Medulla oblongata (tissue), 1 donor: ENCODE measurements around the gene C1GALT1C1L.
"Not testable (repeated sequence)": the region's sequence is repeated elsewhere in the genome, so short reads cannot be mapped to it uniquely, and the experiment has no call there.

Experiments used
- DNase-seq: peaks from one replicate; pipeline ENCODE4 v3.0.0-alpha.2; 2015; ENCODE audit errors: extremely low spot score

C1GALT1C1L gene

DNA sequence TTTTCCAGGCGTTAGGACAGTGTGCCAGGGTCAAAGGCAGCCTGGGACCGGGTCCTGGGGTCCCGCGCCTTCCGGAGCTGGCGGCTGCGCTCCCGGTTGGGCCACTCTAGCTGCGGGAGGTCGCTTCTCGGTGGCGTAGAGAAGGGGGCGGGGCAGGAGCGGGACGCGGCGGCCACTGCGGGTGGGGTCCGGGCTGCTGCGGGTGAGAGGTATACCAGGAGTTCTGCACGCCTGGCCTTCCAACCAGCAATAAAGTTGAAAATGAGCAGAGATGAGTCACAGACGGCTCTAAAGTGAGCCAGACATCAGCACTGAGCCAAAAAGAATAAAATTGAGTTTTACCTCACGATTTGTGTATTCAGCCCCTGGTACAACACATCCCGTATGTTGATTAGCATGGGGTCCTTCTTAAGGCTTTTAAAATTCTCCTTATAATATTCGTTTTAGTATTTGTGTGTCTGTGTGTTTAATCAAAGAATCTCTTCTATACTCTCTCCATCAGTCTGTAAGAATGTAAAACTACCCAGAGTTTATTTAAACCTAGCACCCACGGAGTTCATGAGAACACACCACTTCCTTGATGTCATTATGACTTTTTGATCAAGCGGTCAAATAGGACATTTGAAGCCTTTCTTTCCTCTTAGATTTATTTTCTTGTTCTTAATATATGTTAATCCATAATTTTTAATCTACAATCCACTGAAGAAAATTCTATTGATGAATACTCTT lies at the start of gene C1GALT1C1L:
Gene C1GALT1C1L (minus strand): TSS at position 108 of the 729 bp plus-strand sequence. CDS start 107 bp downstream, at position 1.
- peak; percentile 47 for DNase-seq

DNA sequence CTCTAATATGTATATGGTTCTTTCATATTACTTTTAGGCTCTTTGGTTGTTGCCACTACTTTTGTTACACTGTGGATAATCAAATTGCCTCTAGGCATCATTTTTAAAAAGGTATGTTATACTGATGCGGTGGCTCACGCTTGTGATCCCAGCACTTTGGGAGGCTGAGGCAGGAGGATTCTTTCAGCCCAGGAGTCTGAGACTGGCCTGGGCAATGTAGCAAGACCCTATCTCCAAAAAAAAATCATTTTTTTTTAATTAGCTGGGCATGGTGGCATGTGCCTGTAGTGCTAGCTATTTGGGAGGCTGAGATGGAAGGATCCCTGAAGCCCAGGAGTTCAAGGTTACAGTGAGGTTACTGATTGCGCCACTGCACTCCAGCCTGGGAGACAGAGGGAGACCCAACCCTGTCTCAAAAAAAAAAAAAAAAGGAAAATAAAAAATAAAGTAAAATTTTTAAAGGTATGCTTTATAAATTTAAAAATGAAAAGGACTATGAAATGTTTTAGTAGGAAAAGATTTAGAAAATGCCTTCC lies 49.5 kb upstream of the C1GALT1C1L start:
- DNase-seq: no peak

DNA sequence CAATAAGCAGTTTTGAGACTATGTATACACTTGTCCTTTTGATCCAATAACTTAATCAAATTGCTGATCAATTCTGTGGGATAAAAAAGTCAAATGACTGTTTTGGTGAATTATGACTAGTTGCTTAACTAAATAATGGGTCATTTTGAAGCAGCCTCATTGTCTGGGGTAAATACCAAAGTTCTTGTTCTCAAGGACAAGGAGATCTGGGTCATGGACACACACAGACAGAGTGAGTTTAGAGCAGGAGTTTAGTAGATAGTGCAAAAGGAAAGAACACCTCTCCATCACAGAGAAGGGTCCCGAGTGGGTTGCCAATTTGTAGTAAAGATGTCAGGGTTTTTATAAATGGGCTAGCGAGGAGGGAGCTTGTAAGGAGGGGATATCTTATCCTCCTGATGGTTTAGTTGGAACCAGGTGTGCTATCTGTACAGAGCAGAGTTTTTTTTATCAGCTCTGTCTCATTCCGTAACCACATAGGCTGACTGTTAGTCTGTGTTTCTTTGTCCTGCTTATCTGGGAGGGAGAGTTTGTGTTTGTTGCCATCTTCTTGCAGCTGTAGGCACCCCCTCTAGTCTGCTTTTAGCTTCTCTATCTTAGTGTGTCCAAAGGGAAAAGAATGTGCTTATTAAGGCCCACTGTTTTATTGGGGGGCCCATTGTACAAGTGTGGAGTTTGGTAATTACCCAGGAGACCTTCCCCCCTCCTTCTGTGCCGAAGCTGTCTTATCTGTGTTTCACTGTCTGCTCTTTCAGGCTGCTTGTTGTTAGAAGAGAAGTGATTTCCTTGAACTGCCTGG lies 48.7 kb upstream of the C1GALT1C1L start:
- DNase-seq: no peak

DNA sequence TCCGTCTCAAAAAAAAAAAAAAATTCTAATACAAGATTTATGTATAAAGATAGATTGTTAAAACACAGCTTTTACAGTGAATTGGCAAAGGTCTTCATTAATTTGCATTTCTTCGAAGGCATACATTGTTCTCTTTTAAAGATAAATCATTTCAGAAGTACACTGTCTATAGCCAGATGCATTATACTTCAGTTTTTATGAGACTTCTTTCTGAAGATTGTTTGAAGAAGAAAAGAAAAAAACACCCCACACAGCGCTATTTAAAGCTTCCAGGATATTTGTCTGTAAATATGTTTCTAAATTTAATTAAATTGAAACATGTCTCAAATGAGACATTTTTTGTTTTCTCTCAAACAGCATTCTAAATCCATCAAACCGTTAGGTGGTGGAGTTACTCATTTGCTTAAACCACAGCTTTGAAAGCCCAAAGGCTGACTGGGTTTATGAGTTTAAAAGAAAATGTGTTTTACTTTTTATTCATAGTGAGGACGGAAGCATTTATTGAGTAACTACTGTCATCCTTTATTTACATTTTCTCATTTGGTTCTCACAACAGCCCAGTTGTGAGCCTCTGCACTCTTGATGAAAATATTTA lies 42.4 kb upstream of the C1GALT1C1L start:
- no peak for DNase-seq

DNA sequence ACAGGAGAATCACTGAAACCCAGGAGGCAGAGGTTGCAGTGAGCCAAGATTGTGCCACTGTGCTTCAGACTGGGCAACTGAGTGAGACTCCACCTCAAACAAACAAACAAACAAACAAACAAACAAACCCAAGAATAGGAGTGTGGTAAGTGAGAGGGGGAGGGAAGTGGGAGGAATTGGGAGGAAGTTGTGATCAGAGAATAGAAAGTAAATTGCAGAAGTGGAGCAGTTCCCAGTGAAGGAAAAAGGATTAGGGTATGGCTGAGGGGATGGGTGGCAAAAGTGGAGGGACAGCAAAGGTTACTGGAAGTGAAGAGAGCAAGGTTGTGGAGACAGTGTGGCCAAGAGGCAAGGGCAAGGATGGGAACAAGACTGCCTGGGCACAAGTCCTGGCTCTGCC lies 41.1 kb upstream of the C1GALT1C1L start:
- DNase-seq: no peak

DNA sequence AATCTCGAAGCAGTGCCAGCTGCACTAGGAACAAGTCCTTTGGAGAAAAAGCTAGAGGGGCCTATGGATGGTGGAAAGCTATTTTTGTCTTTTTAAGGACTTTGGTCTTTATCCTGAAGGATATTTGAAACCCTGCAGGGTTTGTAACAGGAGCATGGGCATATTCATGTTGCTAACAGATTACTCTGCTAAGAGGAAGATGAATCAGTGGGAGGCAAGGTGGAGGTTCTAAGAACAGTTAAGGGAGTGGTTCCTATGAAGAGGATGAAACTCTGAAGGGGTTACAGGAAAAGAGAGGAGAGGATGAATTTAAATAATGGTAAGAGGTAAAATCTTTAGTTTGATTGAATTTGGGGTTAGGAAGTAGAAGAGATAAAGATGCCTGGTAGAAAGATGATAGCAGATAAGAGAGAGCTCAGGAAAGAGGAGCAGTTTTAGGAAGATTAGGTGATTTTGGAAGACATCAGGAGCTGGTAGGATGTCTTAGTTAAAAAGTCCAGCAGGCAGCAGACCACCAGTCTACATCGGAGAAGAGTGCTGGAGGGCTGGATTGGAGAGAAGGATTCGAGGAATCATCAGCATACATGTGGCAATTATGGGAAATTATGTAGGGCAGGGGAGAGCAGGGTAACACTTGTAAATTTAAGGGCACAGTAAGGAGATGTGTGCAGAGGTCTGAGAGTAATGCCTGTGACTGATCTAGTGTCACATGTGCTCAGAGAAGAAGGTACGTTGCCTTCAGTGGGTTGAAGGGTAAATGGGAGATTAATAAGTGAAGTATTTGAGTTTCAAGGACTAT lies 39.3 kb upstream of the C1GALT1C1L start:
- no peak for DNase-seq

DNA sequence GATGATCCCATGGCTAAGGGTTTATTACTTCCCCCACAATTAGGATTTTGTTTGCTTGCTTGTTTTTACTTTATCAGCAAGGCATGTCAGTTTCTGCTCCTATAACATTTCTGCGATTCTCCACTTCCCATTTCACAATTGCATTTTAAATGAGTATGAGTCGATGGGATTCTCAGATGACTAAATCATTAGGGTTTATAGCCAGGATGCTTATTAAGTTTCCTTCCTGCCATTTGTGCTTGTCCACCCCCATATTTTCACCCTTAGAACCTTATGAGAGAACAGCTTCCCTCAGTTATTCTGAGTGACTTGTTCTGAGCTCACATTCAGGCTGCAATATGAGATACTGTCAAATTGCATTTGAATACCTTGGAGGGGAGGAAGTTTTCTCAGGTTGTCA lies 37.9 kb upstream of the C1GALT1C1L start:
- DNase-seq: no peak

DNA sequence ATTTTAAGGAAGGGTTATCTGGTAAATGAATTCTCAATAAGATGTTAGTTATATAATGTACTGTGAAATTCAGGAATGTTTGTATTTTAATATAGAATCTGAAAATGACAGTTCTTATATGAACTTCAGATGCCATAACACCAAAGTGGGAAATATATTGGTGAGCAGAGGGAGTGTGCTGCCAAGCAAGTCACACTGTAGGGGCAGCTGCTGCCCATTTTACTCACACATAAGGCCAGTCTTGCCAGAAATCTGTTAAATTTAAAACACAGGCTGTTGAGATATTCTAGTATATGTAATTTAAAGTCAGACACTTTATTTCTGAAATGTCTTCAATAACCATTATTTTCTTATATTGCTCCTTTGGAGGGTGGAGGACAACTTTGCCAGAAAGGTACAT lies 34.6 kb upstream of the C1GALT1C1L start:
- no peak for DNase-seq

DNA sequence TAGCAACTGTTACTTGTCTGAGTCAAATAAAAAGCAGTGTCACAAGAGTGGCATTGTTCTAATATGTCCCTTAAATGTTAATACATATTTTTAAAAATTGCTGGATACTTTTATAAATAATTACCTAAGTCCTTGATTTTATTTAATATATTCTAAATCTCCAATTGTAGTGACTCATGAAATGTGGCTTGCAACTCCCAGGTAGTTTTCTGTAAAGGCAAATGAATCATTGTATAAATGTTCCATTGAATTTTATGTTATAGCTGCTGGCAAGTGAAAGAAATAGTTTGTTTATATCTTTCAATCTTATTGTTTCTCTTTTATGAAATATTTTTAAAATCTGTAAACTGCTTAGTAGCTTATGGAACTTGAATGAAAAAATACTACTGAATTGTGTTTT lies 32.7 kb upstream of the C1GALT1C1L start:
- DNase-seq: no peak

DNA sequence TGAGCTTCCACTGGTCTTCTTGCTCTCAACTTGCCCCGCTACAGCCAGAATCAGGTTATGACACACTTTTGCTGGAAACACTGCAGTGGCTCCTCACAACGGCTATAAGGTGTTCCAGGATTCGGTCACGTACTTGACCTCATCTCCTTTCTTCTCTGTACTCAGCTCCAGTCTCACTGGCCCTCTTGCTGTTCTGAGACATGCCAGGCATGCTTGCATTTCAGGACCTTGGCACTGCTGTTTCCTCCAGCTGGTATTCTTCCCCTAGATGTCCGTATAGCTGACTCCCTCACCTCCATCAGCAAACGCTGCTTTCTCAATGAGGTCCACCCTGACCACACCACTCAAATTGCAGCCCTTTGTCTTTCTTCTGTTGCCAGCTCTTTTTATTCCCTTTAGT lies 31.9 kb upstream of the C1GALT1C1L start:
- no peak for DNase-seq

DNA sequence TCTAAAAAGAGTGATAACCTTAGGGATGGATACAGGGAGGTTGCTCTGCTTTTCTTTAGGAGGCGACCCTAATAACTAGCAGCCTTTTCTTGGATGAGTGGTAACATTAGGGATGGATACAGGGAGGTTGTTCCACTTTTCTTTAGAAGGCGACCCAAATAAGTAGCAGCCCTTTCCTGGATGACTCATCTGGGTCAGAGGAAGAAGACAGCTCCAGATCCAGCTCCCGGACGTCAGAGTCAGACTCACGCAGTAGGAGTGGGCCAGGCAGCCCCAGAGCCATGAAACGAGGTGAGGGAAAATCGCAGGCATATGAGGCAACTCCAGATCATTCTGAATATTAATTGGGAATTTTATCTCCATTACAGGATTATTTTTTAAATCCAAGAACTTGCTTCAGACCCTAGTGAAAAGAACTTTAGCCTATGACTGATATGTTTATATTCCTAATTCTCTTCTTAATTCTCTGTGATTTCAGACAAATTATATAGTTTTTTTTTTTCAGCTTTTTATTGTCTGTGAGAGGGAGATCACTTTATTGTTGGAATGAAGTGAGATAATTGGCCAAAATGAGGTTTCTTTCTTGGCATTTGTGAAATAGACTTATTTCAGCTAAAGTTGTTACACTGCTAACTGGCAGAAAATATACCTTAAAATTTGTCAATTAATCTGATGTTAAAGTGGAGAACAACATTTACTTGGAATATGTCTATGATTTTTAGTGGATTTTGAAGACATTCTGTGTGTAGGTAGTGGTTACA lies 31.2 kb upstream of the C1GALT1C1L start:
- DNase-seq: no peak

DNA sequence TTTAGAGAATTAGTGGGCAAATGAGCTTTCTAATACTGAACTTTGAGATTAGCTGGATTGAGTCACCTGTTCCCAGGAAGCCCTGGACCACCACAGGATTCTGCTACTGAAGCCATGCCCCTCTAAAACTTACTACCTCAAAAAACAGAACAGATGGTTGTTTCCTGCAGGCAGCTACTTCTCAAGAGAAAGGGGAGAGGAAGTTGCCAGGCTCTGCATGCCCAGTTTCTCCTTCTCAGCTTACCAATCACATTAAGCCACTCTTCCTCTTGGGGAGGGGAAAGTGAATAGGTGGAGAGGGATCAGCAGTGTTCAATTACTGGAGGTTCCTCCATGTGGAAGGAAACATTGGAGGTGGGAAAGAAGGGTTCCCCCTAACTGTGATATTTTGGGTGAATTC lies 24.9 kb upstream of the C1GALT1C1L start:
- no peak for DNase-seq

DNA sequence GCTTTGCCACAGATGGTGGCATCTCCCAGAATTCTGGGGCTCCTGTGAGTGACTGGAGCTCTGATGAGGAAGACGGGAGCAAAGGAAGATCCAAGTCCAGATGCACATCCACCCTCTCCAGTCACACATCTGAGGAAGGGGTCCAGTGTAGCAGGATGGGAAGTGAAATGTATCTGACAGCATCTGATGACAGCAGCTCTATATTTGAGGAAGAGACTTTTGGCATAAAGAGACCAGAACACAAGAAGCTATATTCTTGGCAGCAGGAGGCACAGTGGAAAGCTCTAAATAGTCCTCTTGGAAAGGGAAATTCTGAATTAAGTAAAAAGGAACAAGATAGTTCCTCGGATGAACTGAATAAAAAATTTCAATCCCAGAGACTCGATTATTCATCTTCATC lies 23.5 kb upstream of the C1GALT1C1L start:
- DNase-seq: no peak

DNA sequence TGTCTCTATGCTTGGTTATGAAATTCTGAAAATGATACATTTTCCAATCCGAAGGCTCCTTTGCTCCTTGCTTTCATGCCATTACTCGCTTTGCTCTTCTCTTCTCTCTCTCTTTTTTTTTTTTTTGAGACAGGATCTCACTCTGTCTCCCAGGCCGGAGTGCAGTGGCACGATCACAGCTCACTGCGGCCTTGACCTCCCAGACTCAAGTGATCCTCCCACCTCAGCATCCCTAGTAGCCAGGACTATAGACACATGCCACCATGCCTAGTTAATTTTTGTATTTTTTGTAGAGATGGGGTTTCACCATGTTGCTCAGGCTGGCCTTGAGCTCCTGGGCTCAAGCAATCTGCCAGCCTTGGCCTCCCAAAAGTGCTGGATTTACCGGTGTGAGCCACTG lies 21.9 kb upstream of the C1GALT1C1L start:
- DNase-seq: not testable (repeated sequence)

DNA sequence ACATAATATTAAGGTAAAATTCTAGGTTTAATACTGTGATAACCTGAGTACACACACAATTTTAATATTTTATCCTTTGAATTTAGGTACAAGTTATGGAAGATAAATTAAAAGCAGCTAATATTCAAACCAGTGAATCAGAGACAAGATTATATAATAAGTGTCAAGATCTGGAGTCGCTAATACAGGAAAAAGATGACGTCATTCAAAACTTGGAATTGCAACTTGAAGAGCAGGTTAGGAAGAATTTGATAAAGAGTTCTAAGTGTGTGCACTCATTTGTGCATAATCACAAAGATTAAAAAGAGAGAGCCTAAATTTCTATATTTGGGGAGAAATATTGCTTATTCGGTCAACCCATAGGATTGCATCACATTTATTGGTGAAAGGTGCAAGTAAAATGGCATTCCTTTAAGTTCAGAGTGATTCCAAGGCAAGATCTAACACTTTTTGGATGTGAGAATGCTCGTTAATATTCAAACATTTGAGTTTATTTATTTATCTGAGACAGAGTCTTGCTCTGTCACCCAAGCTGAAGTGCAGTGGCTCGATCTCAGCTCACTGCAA lies 16.3 kb upstream of the C1GALT1C1L start:
- DNase-seq: no peak

DNA sequence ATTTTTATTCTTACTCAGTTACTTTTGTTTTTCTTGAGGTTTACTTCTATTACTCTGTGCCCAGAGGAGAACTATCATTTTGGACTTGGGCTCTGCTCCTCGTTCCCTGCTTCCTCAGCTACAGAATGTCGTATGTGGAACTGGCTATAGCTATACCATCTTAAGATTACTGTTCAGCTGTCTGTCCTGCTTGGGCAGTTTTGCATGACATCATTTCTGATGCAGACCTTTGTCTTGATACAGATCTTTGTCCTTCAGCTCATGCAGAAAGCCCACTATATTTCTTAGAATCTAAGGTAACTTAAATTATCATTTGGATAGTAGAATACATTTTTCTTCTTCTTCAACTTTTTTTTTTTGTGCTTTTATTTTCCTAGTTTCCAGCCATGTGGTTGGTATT lies 13.8 kb upstream of the C1GALT1C1L start:
- DNase-seq: no peak

DNA sequence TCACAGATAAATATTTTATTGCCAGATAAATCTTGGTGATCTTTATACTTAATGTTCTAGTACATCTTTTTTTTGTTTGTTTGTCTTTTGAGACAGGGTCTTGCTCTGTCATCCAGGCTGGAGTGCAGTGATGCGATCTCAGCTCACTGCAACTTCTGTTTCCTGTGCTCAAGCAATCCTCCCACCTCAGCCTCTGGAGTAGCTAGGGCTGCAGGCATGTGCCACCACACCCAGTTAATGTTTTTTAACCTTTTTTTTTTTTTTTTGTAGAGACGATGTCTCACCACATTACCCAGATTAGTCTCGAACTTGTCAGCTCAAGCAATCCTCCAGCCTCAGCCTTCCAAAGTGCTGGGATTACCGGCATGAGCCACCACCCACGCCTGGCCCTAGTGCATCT lies 9.1 kb upstream of the C1GALT1C1L start:
- DNase-seq: no peak

DNA sequence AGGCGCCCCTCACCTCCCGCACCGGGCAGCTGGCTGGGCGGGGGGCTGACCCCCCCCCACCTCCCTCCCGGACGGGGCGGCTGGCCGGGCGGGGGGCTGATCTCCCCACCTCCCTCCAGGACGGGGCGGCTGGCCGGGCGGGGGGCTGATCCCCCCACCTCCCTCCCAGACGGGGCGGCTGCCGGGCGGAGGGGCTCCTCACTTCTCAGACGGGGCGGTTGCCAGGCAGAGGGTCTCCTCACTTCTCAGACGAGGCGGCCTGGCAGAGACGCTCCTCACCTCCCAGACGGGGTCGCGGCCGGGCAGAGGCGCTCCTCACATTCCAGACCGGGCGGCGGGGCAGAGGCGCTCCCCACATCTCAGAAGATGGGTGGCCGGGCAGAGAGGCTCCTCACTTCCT lies 1.6 kb upstream of the C1GALT1C1L start:
- not testable (repeated sequence) for DNase-seq

DNA sequence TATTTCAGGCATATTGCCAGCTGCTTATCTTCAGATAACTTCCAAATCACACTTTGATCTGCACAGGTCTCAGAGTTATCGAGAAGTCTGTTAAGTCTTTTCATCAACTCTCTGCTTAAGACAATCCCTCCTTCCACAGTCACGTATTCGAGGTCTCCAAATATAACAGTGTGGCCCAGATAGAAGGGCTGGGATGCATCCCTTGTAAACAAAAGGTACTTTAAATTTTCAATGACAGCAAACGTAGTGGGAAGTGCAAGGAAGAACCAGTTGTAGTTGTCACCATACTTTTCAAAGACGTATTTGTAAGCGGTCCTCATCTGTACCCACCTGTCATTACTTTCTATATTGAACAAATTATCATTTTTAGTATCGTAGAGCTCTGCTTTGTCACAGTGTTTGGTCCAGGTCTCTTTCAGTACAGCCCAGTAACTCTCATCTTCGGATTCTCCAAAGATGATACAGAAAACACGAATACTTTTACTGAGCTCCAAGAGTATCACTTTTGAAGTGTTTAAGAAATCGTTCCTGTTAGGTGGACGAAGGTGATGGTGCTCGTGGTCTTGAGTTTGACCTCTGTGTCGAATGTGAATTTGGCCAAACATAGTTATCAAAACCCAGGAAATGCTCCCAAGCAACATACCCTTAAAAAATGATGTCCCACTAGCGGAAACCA lies 445 bp downstream of the C1GALT1C1L start:
- peak; percentile 29 for DNase-seq

DNA sequence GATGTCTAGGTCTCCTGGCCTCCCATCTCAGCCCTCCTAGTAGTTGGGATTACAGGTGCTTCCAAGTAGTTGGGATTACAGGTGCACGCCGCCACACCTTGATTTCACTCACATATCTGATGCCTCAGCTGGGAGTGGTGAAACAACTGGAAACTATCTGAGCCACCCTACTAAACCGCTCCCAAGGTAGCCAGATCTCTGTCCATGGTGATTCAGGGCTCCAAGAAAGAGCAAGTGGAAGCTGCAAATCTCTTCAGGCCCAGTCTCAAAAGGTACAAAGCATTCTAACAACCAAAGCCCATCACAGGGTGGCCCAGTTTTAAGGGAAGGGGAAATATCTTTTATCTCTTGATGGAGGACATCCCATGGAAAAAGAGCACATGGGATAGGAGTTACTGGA lies 19.0 kb downstream of the C1GALT1C1L start:
- DNase-seq: no peak
